NB4 (cell line): ENCODE data around the gene ZBP1.

Source experiments
- MYC ChIP-seq: IDR thresholded peaks from 2 replicates; pipeline ENCODE4 v1.6.1; 2011; ENCODE audit warnings: low read depth, low read length
- POLR2A ChIP-seq: IDR thresholded peaks from 2 replicates; pipeline ENCODE4 v1.6.1; 2011; ENCODE audit warnings: mild to moderate bottlenecking; ENCODE audit not compliant: insufficient read length; ENCODE audit errors: extremely low read depth
- TF ChIP-seq, protein P1 (sequence below): IDR thresholded peaks from one replicate; pipeline ENCODE4 v1.5.1; 2012; ENCODE audit warnings: low read depth, low read length
- TF ChIP-seq, protein P2 (sequence below): IDR thresholded peaks from 2 replicates; pipeline ENCODE4 v1.6.1; 2011; ENCODE audit warnings: low read depth, low read length

DNA sequence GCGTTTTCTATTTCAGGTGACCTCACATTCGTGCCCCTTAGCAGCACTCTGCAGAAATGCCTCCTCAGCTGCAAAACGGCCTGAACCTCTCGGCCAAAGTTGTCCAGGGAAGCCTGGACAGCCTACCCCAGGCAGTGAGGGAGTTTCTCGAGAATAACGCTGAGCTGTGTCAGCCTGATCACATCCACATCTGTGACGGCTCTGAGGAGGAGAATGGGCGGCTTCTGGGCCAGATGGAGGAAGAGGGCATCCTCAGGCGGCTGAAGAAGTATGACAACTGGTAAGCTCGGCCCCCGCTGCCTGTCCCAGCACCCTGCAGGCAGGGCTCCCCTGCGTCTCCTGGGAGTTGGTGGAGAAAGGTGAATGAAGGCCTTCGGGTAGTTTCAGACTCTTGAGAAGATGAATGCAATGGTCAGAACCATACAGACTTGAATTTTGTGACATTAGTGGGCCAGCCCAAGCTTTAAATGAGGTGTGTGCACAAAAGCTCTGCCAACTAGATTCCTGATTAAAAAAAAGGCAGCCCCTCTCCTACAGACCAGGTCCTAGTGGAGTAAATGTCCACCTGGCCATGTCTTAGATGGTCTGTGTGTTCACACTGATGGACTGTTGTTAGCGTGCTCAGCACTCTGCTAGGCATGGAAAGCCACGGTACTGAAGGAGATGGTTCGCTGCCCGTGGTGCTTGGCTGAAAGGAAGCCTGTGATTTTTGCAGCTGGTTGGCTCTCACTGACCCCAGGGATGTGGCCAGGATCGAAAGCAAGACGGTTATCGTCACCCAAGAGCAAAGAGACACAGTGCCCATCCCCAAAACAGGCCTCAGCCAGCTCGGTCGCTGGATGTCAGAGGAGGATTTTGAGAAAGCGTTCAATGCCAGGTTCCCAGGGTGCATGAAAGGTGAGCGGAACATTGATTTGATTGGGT lies 58.6 kb downstream of the ZBP1 start:
- TF ChIP-seq POLR2A (no peak), MYC (no peak)
- TF ChIP-seq, protein P1, sequence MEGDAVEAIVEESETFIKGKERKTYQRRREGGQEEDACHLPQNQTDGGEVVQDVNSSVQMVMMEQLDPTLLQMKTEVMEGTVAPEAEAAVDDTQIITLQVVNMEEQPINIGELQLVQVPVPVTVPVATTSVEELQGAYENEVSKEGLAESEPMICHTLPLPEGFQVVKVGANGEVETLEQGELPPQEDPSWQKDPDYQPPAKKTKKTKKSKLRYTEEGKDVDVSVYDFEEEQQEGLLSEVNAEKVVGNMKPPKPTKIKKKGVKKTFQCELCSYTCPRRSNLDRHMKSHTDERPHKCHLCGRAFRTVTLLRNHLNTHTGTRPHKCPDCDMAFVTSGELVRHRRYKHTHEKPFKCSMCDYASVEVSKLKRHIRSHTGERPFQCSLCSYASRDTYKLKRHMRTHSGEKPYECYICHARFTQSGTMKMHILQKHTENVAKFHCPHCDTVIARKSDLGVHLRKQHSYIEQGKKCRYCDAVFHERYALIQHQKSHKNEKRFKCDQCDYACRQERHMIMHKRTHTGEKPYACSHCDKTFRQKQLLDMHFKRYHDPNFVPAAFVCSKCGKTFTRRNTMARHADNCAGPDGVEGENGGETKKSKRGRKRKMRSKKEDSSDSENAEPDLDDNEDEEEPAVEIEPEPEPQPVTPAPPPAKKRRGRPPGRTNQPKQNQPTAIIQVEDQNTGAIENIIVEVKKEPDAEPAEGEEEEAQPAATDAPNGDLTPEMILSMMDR = no peak
- TF ChIP-seq, protein P2, sequence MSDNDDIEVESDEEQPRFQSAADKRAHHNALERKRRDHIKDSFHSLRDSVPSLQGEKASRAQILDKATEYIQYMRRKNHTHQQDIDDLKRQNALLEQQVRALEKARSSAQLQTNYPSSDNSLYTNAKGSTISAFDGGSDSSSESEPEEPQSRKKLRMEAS = no peak
